SU-DHL-6 (cell line): ENCODE results near the gene NDC80.

ENCODE experiments used
- CTCF ChIP-seq: fragments of 200-600 bp; sonication (generic); IDR thresholded peaks from one replicate; pipeline ENCODE4 v1.5.1; 2017; ENCODE audit warnings: antibody characterized with exemption, mild to moderate bottlenecking, low read length, moderate library complexity; ENCODE audit not compliant: insufficient read depth, poor library complexity, severe bottlenecking
- EZH2phosphoT487 ChIP-seq: fragments of 200-600 bp; sonication (generic), shearing (Covaris generic); conservative IDR thresholded peaks from 2 replicates; pipeline ENCODE4 v1.6.1; 2018; ENCODE audit warnings: mild to moderate bottlenecking, antibody characterized with exemption, low read length, moderate library complexity, mixed read lengths

- TF ChIP-seq CTCF (no peak), EZH2phosphoT487 (no peak)
These were observed 35.3 kb upstream of the NDC80 start for GRCh38 chr18:2536063-2536462.
